NCI-H82 treated with DMSO at 0.1 percent for 48 hours (cell line): ENCODE measurements around the gene TCF15.
A peak's percentile ranks its signal among the peaks of the same experiment; 100 is the strongest.
"Not testable (repeated sequence)": the region's sequence is repeated elsewhere in the genome, so short reads cannot be mapped to it uniquely, and the experiment has no call there.

Experiments used
- DNase-seq: peaks from one replicate; lab custom pipeline; 2025; ENCODE audit not compliant: unreplicated experiment; lab: John Stamatoyannopoulos, UW

The TCF15 gene

GRCh38 chr20:642398-643174, 32.5 kb upstream of the TCF15 start:
- DNase-seq: no peak

GRCh38 chr20:642013-642397, 31.9 kb upstream of the TCF15 start:
- not testable (repeated sequence) for DNase-seq

- DNase-seq: peak; percentile 43
These were observed 31.4 kb upstream of the TCF15 start for GRCh38 chr20:641516-641875.

GRCh38 chr20:640674-641515, 30.8 kb upstream of the TCF15 start:
- no peak for DNase-seq

- DNase-seq: no peak
These were observed 28.5 kb upstream of the TCF15 start for GRCh38 chr20:638579-638978.

GRCh38 chr20:637559-637958, 27.4 kb upstream of the TCF15 start:
- no peak for DNase-seq

GRCh38 chr20:635893-636338, 25.8 kb upstream of the TCF15 start:
- no peak for DNase-seq

GRCh38 chr20:635028-635892, 25.2 kb upstream of the TCF15 start:
- DNase-seq: peak; percentile 43

GRCh38 chr20:634148-634925, 24.2 kb upstream of the TCF15 start:
- DNase-seq: peak; percentile 59

- DNase-seq: no peak
These were observed 21.0 kb upstream of the TCF15 start for GRCh38 chr20:631101-631500.

- no peak for DNase-seq
These were observed 16.5 kb upstream of the TCF15 start for GRCh38 chr20:626579-626978.

GRCh38 chr20:625360-625932, 15.3 kb upstream of the TCF15 start:
- no peak for DNase-seq

- DNase-seq: no peak
These were observed 13.6 kb upstream of the TCF15 start for GRCh38 chr20:623704-624103.

GRCh38 chr20:623021-623420, 12.9 kb upstream of the TCF15 start:
- no peak for DNase-seq

- no peak for DNase-seq
These were observed 12.1 kb upstream of the TCF15 start for GRCh38 chr20:622161-622560.

GRCh38 chr20:621125-621756, 11.1 kb upstream of the TCF15 start:
- no peak for DNase-seq

- no peak for DNase-seq
These were observed 10.1 kb upstream of the TCF15 start for GRCh38 chr20:620246-620645.

GRCh38 chr20:618980-619379, 8.9 kb upstream of the TCF15 start:
- DNase-seq: no peak

GRCh38 chr20:617934-618690, 8.0 kb upstream of the TCF15 start:
- no peak for DNase-seq
